GM12878 (cell line): ENCODE measurements around the gene PROCA1. TPM values are rescaled to one million over a fixed set of nuclear protein-coding genes. Genes with fewer than 3 reads are reported as not detected.
A peak's percentile ranks its signal among the peaks of the same experiment; 100 is the strongest.

ENCODE experiments used
- ATAC-seq: fragments of 200-7000 bp; cut with Tn5 transposase; 3 replicates; pipeline ENCODE4 v1.9.1; 2020; ENCODE audit warnings: mild to moderate bottlenecking, moderate library complexity
- BruUV-seq: library from RNA; stranded (reverse); fragments of 400-500 nt; replicated peaks from 2 replicates; lab custom pipeline; 2021; lab: Mats Ljungman, UMichigan
- CTCF ChIA-PET: fragments of 300-600 bp; sonication (Branson Sonifier 250); formaldehyde crosslinking; extraction: SDS; loops from one replicate; lab custom pipeline; 2021; ENCODE audit warnings: inconsistent platforms; lab: Yijun Ruan, JAX
- POLR2A ChIA-PET: fragments of 350-600 bp; formaldehyde crosslinking; extraction: SDS; loops from one replicate; lab custom pipeline; 2021; ENCODE audit warnings: inconsistent platforms; lab: Charles Lee
- RAD21 ChIA-PET: fragments of 300-600 bp; sonication (Branson Sonifier 250); formaldehyde crosslinking; loops from one replicate; lab custom pipeline; 2023; ENCODE audit warnings: antibody characterized with exemption; ENCODE audit not compliant: unreplicated experiment; lab: Charles Lee
- SMC1A ChIA-PET: fragments of 300-600 bp; sonication (Branson Sonifier 250); formaldehyde crosslinking; loops from one replicate; lab custom pipeline; 2023; ENCODE audit not compliant: unreplicated experiment, uncharacterized antibody; lab: Charles Lee
- DNase-seq: peaks from one replicate; pipeline ENCODE4 v3.0.0-alpha.2; 2011; ENCODE audit warnings: low read depth, low spot score
- FAIRE-seq: peaks from 3 replicates; lab custom pipeline; 2011; peaks lifted over from hg19 to GRCh38; lab: Jason Lieb, UNC
- H2AFZ ChIP-seq: 2 replicates; pipeline ENCODE4 v1.6.0; 2011; ENCODE audit warnings: low read depth, low read length, control low read depth; ENCODE audit not compliant: control insufficient read depth
- H3K27ac ChIP-seq: 2 replicates; pipeline ENCODE4 v1.5.1; 2011; ENCODE audit warnings: control low read depth; ENCODE audit not compliant: control insufficient read depth, insufficient read depth
- H3K27me3 ChIP-seq, 2 experiments: replicated peaks in 1 of 2; 2 replicates each; pipeline versions ENCODE4 v1.6.0 to v1.6.1; 2011; ENCODE audit warnings: low read length in 1 of 2; ENCODE audit not compliant: control insufficient read depth in 2 of 2, insufficient read depth in 2 of 2
- H3K36me3 ChIP-seq, 2 experiments: 2 replicates each; pipeline ENCODE4 v1.5.1; 2011; ENCODE audit warnings: low read length in 1 of 2; ENCODE audit not compliant: control insufficient read depth in 2 of 2, insufficient read depth in 2 of 2
- H3K4me1 ChIP-seq: 2 replicates; pipeline ENCODE4 v1.6.1; 2011; ENCODE audit warnings: mild to moderate bottlenecking, low read length, moderate library complexity, mixed read lengths; ENCODE audit not compliant: control insufficient read depth, insufficient read depth
- H3K4me2 ChIP-seq: 2 replicates; pipeline ENCODE4 v1.6.0; 2011; ENCODE audit warnings: control low read depth; ENCODE audit not compliant: control insufficient read depth, insufficient read depth
- H3K4me3 ChIP-seq: fragments of 200-600 bp; sonication (generic); 2 replicates; pipeline ENCODE4 v1.5.1; 2016
- H3K79me2 ChIP-seq: 2 replicates; pipeline ENCODE4 v1.6.0; 2011; ENCODE audit warnings: low read length; ENCODE audit not compliant: control insufficient read depth, insufficient read depth
- H3K9ac ChIP-seq: 2 replicates; pipeline ENCODE4 v1.8.0; 2011; ENCODE audit warnings: low read length, control low read depth, mixed read lengths; ENCODE audit not compliant: control insufficient read depth, insufficient read depth
- H3K9me3 ChIP-seq: replicated peaks from 3 replicates; pipeline ENCODE4 v1.5.1; 2011; ENCODE audit warnings: mild to moderate bottlenecking, low read length; ENCODE audit not compliant: control insufficient read depth, insufficient read depth
- H4K20me1 ChIP-seq: 2 replicates; pipeline ENCODE4 v1.6.0; 2011; ENCODE audit not compliant: control insufficient read depth, insufficient read depth
- CBFB ChIP-seq: IDR thresholded peaks from 2 replicates; pipeline ENCODE4 v1.6.1; 2016; ENCODE audit warnings: antibody characterized with exemption, low read depth
- EED ChIP-seq: sonication (generic); IDR thresholded peaks from 2 replicates; pipeline ENCODE4 v1.6.1; 2016; ENCODE audit warnings: antibody characterized with exemption, low read depth
- LARP7 ChIP-seq: fragments of 450-650 bp; IDR thresholded peaks from 2 replicates; pipeline ENCODE4 v1.6.1; 2017; ENCODE audit warnings: mild to moderate bottlenecking
- MAX ChIP-seq: IDR thresholded peaks from 2 replicates; pipeline ENCODE4 v1.6.1; 2012; ENCODE audit warnings: low read depth, low read length, improper control_type of control experiment
- MEF2A ChIP-seq: IDR thresholded peaks from 2 replicates; pipeline ENCODE4 v1.6.1; 2011; ENCODE audit warnings: low read depth, mild to moderate bottlenecking, low read length, moderate library complexity; ENCODE audit not compliant: insufficient read depth
- NKRF ChIP-seq: fragments of 450-650 bp; conservative IDR thresholded peaks from 2 replicates; pipeline ENCODE4 v1.6.1; 2017; ENCODE audit warnings: mild to moderate bottlenecking, moderate library complexity
- NR2F1 ChIP-seq: fragments of 450-650 bp; conservative IDR thresholded peaks from 2 replicates; pipeline ENCODE4 v1.6.1; 2017; ENCODE audit warnings: mild to moderate bottlenecking
- POLR2AphosphoS2 ChIP-seq: IDR thresholded peaks from 2 replicates; pipeline ENCODE4 v1.6.1; 2011; ENCODE audit warnings: low read depth, mild to moderate bottlenecking, low read length, improper control_type of control experiment, moderate library complexity
- RB1 ChIP-seq: fragments of 450-650 bp; formaldehyde crosslinking; IDR thresholded peaks from 2 replicates; pipeline ENCODE4 v1.6.1; 2017; ENCODE audit warnings: mild to moderate bottlenecking, borderline replicate concordance
- SUZ12 ChIP-seq: fragments of 200-600 bp; sonication (generic); IDR thresholded peaks from one replicate; pipeline ENCODE4 v1.6.1; 2018; ENCODE audit warnings: antibody characterized with exemption, mild to moderate bottlenecking; ENCODE audit not compliant: unreplicated experiment
- TARDBP ChIP-seq: IDR thresholded peaks from 2 replicates; pipeline ENCODE4 v1.6.1; 2016; ENCODE audit warnings: borderline replicate concordance
- TCF12 ChIP-seq: IDR thresholded peaks from 2 replicates; pipeline ENCODE4 v1.6.1; 2011; ENCODE audit warnings: low read depth, mild to moderate bottlenecking, low read length
- TCF3 ChIP-seq: IDR thresholded peaks from 2 replicates; pipeline ENCODE4 v1.6.1; 2012; ENCODE audit warnings: low read depth, mild to moderate bottlenecking, low read length, borderline replicate concordance; ENCODE audit not compliant: insufficient read depth
- USF1 ChIP-seq: IDR thresholded peaks from 2 replicates; pipeline ENCODE4 v1.6.1; 2011; ENCODE audit warnings: borderline replicate concordance, low read depth, mild to moderate bottlenecking, moderate library complexity, mixed read lengths, low read length; ENCODE audit not compliant: insufficient read depth; ENCODE audit errors: extremely low read length
- ZBTB4 ChIP-seq: fragments of 450-650 bp; formaldehyde crosslinking; IDR thresholded peaks from 2 replicates; pipeline ENCODE4 v1.4.0; 2022; ENCODE audit warnings: mild to moderate bottlenecking, moderate library complexity
- WGBS: methylation state at CpG from one replicate; pipeline ENCODE4 v1.1.6; 2016; ENCODE audit warnings: low lambda C conversion rate; ENCODE audit not compliant: insufficient replicate concordance, insufficient coverage; ENCODE audit errors: missing lambda C conversion rate; 5-methylcytosine and 5-hydroxymethylcytosine counted together
- in situ Hi-C: fragments of 300-500 bp; cut with MboI; formaldehyde crosslinking; loops from 9 replicates; pipeline ENCODE4 v1.14.3; 2018; ENCODE audit warnings: mixed read lengths
- intact Hi-C: fragments of 100-400 bp; cut with micrococcal nuclease; formaldehyde crosslinking; loops from one replicate; pipeline ENCODE4 v1.14.2; 2022; ENCODE audit not compliant: unreplicated experiment
- polyA plus RNA-seq, 11 experiments: library from polyadenylated mRNA; depleted of rRNA in 4 of 11; unstranded in 6 of 11; stranded (reverse) in 5 of 11; fragments of >200 nt; fragmentation: Nextera tagmentation in 4 of 11; fragmentation: Illumina TruSeq in 1 of 11; extraction: Ambion mirVana in 4 of 11; extraction: Trizol in 1 of 11; gene quantifications; 1 replicate in 1 of 11; 2 replicates in 10 of 11; pipeline versions ENCODE4 v1.2.1 to v1.2.3, GENCODE V29; 2011 to 2016; ENCODE audit warnings: inconsistent platforms in 2 of 11, missing spikeins in 2 of 11, low read depth in 1 of 11
- total RNA-seq, 4 experiments: library from RNA; depleted of rRNA in 3 of 4; stranded (reverse); fragments of >200 nt in 3 of 4; fragmentation: Illumina TruSeq in 1 of 4; extraction: Trizol in 1 of 4; gene quantifications; 2 replicates each; pipeline versions ENCODE4 v1.2.1 to v1.2.3, GENCODE V29; 2013 to 2021

Gene PROCA1
- total and polyA plus RNA-seq, 10 of the 15 experiments (the other 5 are each of a cell fraction or from before 2014, with no cell fraction given): 0.35 to 4.8 (median 1.4) TPM

GRCh38 chr17:28725660-28726225 is 14.1 kb upstream of the PROCA1 start:
- no peaks in the 10 kb centered on the region for H4K20me1 ChIP-seq
- ATAC-seq: peak; percentile 9
- ChIA-PET SMC1A (interaction anchor here (1.1 to 11.3 kb wide), 13 partner anchors 10 to 224 kb away, joined by 3 to 326 read pairs (median 10); partner anchors contain the start of genes BLTP2, FLOT2, PROCA1 and TRAF4), RAD21 (interaction anchor here (0.9 to 6.8 kb wide), 21 partner anchors 10 to 391 kb away, joined by 3 to 375 read pairs (median 12); partner anchors contain the start of genes BLTP2, DHRS13, FLOT2 and PHF12), POLR2A (interaction anchor here (1.3 to 17.2 kb wide), 10 partner anchors 10 to 415 kb away, joined by 4 to 485 read pairs (median 8); partner anchors contain the start of genes BLTP2, PHF12, PROCA1 and SDF2), CTCF (interaction anchor here (1.0 to 12.6 kb wide), 22 partner anchors 14 to 391 kb away, joined by 3 to 394 read pairs (median 12); partner anchors contain the start of genes BLTP2, DHRS13, FAM222B and FLOT2)
- peaks cover 32% of the 10 kb centered on the region for H3K79me2 ChIP-seq
- in situ Hi-C loops: loop anchor here (25.0 kb wide), 1 partner anchor 1263 kb away; the partner anchor contains the start of gene KSR1
- H3K9me3 ChIP-seq: no peaks in the 10 kb centered on the region
- H3K27ac ChIP-seq: peak overlapping the region; percentile 74
- peaks cover 23% of the 10 kb centered on the region for H3K4me1 ChIP-seq
- BruUV-seq: no TSS peak
- peak overlapping the region; percentile 69 for H3K9ac ChIP-seq
- H3K27me3 ChIP-seq: no peaks in the 10 kb centered on the region
- DNase-seq: no peak
- FAIRE-seq: no peak
- 3% methylated on average over 38 of the region's 45 CpGs for WGBS
- peak overlapping the region; percentile 82 for H3K4me2 ChIP-seq
- intact Hi-C loops: loop anchor here (2.0 to 10.0 kb wide), 5 partner anchors 117 to 389 kb away; partner anchors contain the start of genes DHRS13 and FAM222B
- H3K4me3 ChIP-seq: peak overlapping the region; percentile 72
- H3K36me3 ChIP-seq: peaks cover 12 to 20% of the 10 kb centered on the region in 2 experiments; a peak in 3 of 4 replicates
- H2AFZ ChIP-seq: no peak overlapping the region; the same call in 1 of the 2 replicates
- TF ChIP-seq NR2F1: peak; percentile 67
- TF ChIP-seq TCF3: peak; percentile 90
- peak; percentile 7 for TF ChIP-seq USF1
- TF ChIP-seq MAX: peak; percentile 52; the same call in 1 of the 2 replicates
- peak; percentile 72 for TF ChIP-seq NKRF
- TF ChIP-seq TARDBP: 0 out of 2 replicates have a peak, but pooled peaks have one; percentile 15
- TF ChIP-seq LARP7: peak; percentile 88
- TF ChIP-seq ZBTB4: no peak
- TF ChIP-seq TCF12: 0 out of 2 replicates have a peak, but pooled peaks have one; percentile 38
- TF ChIP-seq CBFB: 0 out of 2 replicates have a peak, but pooled peaks have one; percentile 22
- peak; percentile 47; the same call in 1 of the 2 replicates for TF ChIP-seq EED
- TF ChIP-seq SUZ12: no peak
- peak; percentile 46; the same call in 1 of the 2 replicates for TF ChIP-seq RB1
- TF ChIP-seq MEF2A: 0 out of 2 replicates have a peak, but pooled peaks have one; percentile 10
- peak; percentile 79; the same call in 1 of the 2 replicates for TF ChIP-seq POLR2AphosphoS2
